ENCODE results near the gene SLC39A10. TPM values are rescaled to one million over a fixed set of nuclear protein-coding genes. Genes with fewer than 3 reads are reported as not detected.

SLC39A10 gene
- polyA plus RNA-seq, 1 of the 3 experiments (the other 2 are of a cell fraction), result 12.3 TPM

GRCh38 chr2:195659114-195659513 is 2.1 kb downstream of the SLC39A10 start:
- Histone ChIP-seq H3K79me2 (ENCODE audit: insufficient read depth) (peaks cover 66% of the 10 kb centered on the region), H3K27ac (ENCODE audit: low read depth in 2 of 2, low read length in 1 of 2) (peak overlapping the region; percentile 87 to 95), H3K9me3 (no peaks in the 10 kb centered on the region), H3K9ac (peak overlapping the region; percentile 99; the same call in 1 of the 2 replicates), H3F3A (replicated peaks; ENCODE audit: insufficient read depth) (peaks cover 20% of the 10 kb centered on the region), H3K4me1 (ENCODE audit: control insufficient read depth in 1 of 2, insufficient read depth in 2 of 2, low read depth in 1 of 2, low read length in 1 of 2) (peaks cover 3 to 14% of the 10 kb centered on the region in 2 experiments; a peak in 3 of 4 replicates), H3K4me3 (ENCODE audit: low read depth in 2 of 2, low read length in 1 of 2) (peak overlapping the region; percentile 92 to 94), H3K9me2 (no peaks in the 10 kb centered on the region), H3K36me3 (replicated peaks in 1 of 2; ENCODE audit: control insufficient read depth in 1 of 2, insufficient read depth in 2 of 2, low read length in 1 of 2) (peaks cover 4 to 10% of the 10 kb centered on the region in 2 experiments), H4K20me1 (ENCODE audit: insufficient read depth) (peaks cover 26% of the 10 kb centered on the region), H2AFZ (ENCODE audit: low read depth) (no peak overlapping the region), H3K27me3 (ENCODE audit: insufficient read depth) (no peaks in the 10 kb centered on the region), H3K4me2 (peak overlapping the region; percentile 88)
- TF ChIP-seq POLR2AphosphoS5 (IDR thresholded peaks at IDR 0.05; ENCODE audit: low read depth, low read length) (peak; percentile 36; the same call in 1 of the 2 replicates), YY1 (IDR thresholded peaks at IDR 0.05; ENCODE audit: low read depth) (no peak)
- CTCF ChIA-PET, result interaction anchor here (1.1 to 2.0 kb wide), 8 partner anchors 10 to 409 kb away, joined by 3 to 18 read pairs (median 5); partner anchors contain the start of gene DNAH7
- 50% methylated on average over 5 of the region's 5 CpGs for WGBS (ENCODE audit: low lambda C conversion rate)
- POLR2A ChIA-PET, result no interaction called here
- no peak for DNase-seq

- H3F3A ChIP-seq (replicated peaks; ENCODE audit: insufficient read depth), result peaks cover 20% of the 10 kb centered on the region
- H4K20me1 ChIP-seq (ENCODE audit: insufficient read depth), result peaks cover 33% of the 10 kb centered on the region
- H2AFZ ChIP-seq (ENCODE audit: low read depth), result no peak overlapping the region
- peak overlapping the region; percentile 87 to 95 for H3K27ac ChIP-seq (ENCODE audit: low read depth in 2 of 2, low read length in 1 of 2)
- 41% methylated on average over 6 of the region's 6 CpGs for WGBS (ENCODE audit: low lambda C conversion rate)
- H3K27me3 ChIP-seq (ENCODE audit: insufficient read depth), result no peaks in the 10 kb centered on the region
- peak; percentile 50 for DNase-seq
- peak overlapping the region; percentile 92 to 94 for H3K4me3 ChIP-seq (ENCODE audit: low read depth in 2 of 2, low read length in 1 of 2)
- H3K36me3 ChIP-seq (replicated peaks in 1 of 2; ENCODE audit: control insufficient read depth in 1 of 2, insufficient read depth in 2 of 2, low read length in 1 of 2), result peaks cover 4 to 10% of the 10 kb centered on the region in 2 experiments
- H3K4me2 ChIP-seq, result peak overlapping the region; percentile 88
- no peaks in the 10 kb centered on the region for H3K9me2 ChIP-seq
- ChIA-PET CTCF (interaction anchor here (0.6 to 2.2 kb wide), 40 partner anchors 9 to 1114 kb away, joined by 3 to 37 read pairs (median 4); partner anchors contain the start of gene DNAH7), POLR2A (no interaction called here)
- H3K9ac ChIP-seq, result peak overlapping the region; percentile 99; the same call in 1 of the 2 replicates
- H3K4me1 ChIP-seq (ENCODE audit: control insufficient read depth in 1 of 2, insufficient read depth in 2 of 2, low read depth in 1 of 2, low read length in 1 of 2), result peaks cover 3 to 14% of the 10 kb centered on the region in 2 experiments; a peak in 3 of 4 replicates
- no peak for TF ChIP-seq GATA2 (CRISPR knock-in tag; IDR thresholded peaks at IDR 0.05)
- no peak for TF ChIP-seq EZH2phosphoT487 (IDR thresholded peaks at IDR 0.05; ENCODE audit: borderline replicate concordance, low read depth)
- no peak for TF ChIP-seq TEAD4 (IDR thresholded peaks at IDR 0.05; ENCODE audit: borderline replicate concordance, insufficient read depth)
- TF ChIP-seq MAX (IDR thresholded peaks at IDR 0.05; ENCODE audit: low read depth), result no peak
- no peak for TF ChIP-seq NFIC (IDR thresholded peaks at IDR 0.05; ENCODE audit: borderline replicate concordance)
- TF ChIP-seq POLR2AphosphoS5 (IDR thresholded peaks at IDR 0.05; ENCODE audit: low read depth, low read length), result peak; percentile 22; the same call in 1 of the 2 replicates
- peak; percentile 63 for TF ChIP-seq SMC3 (IDR thresholded peaks at IDR 0.05; ENCODE audit: low read depth, low read length)
- TF ChIP-seq RAD21 (IDR thresholded peaks at IDR 0.05; ENCODE audit: low read length), result peak; percentile 82
- TF ChIP-seq CTCF (IDR thresholded peaks at IDR 0.05), result peak; percentile 95
- peaks cover 66% of the 10 kb centered on the region for H3K79me2 ChIP-seq (ENCODE audit: insufficient read depth)
- no peaks in the 10 kb centered on the region for H3K9me3 ChIP-seq
Measured at GRCh38 chr2:195659982-195660890, 3.2 kb downstream of the SLC39A10 start.
